GM23248 (cell line): ENCODE results near the gene XAF1. TPM values are rescaled to one million over a fixed set of nuclear protein-coding genes. Genes with fewer than 3 reads are reported as not detected.
"Not testable (repeated sequence)": the region's sequence is repeated elsewhere in the genome, so short reads cannot be mapped to it uniquely, and the experiment has no call there.

Experiments used
- DNase-seq: peaks from one replicate; pipeline ENCODE4 v3.0.0-alpha.2; 2015
- H2AFZ ChIP-seq: fragments of 200-600 bp; sonication (generic); 2 replicates; pipeline ENCODE4 v1.6.1; 2016; ENCODE audit warnings: antibody characterized with exemption
- H3F3A ChIP-seq: fragments of 200-600 bp; sonication (generic); 2 replicates; pipeline ENCODE4 v1.6.1; 2016; ENCODE audit warnings: mild to moderate bottlenecking, antibody characterized with exemption, mixed run types; ENCODE audit not compliant: insufficient read depth
- H3K27ac ChIP-seq: fragments of 200-600 bp; sonication (generic); 2 replicates; pipeline ENCODE4 v1.5.1; 2016; ENCODE audit warnings: mild to moderate bottlenecking
- H3K27me3 ChIP-seq: fragments of 200-600 bp; sonication (generic); replicated peaks from 2 replicates; pipeline ENCODE4 v1.6.1; 2016; ENCODE audit warnings: mild to moderate bottlenecking; ENCODE audit not compliant: insufficient read depth
- H3K36me3 ChIP-seq: fragments of 200-600 bp; sonication (generic); 2 replicates; pipeline ENCODE4 v1.6.1; 2016; ENCODE audit warnings: low read depth, mild to moderate bottlenecking
- H3K4me1 ChIP-seq: fragments of 200-600 bp; sonication (generic); 2 replicates; pipeline ENCODE4 v1.6.1; 2016; ENCODE audit warnings: mild to moderate bottlenecking; ENCODE audit not compliant: insufficient read depth
- H3K4me2 ChIP-seq: fragments of 200-600 bp; sonication (generic); one replicate; pipeline ENCODE4 v1.6.1; 2016; ENCODE audit warnings: mild to moderate bottlenecking; ENCODE audit not compliant: unreplicated experiment
- H3K4me3 ChIP-seq: fragments of 200-600 bp; sonication (generic); 2 replicates; pipeline ENCODE4 v1.5.1; 2016; ENCODE audit warnings: mild to moderate bottlenecking
- H3K79me2 ChIP-seq: fragments of 200-600 bp; sonication (generic); 2 replicates; pipeline ENCODE4 v1.6.1; 2016; ENCODE audit warnings: mild to moderate bottlenecking; ENCODE audit not compliant: insufficient read depth
- H3K9ac ChIP-seq: fragments of 200-600 bp; sonication (generic); 2 replicates; pipeline ENCODE4 v1.6.1; 2016; ENCODE audit warnings: mild to moderate bottlenecking
- H3K9me2 ChIP-seq: fragments of 200-600 bp; sonication (generic); 2 replicates; pipeline ENCODE4 v1.6.1; 2016; ENCODE audit warnings: mixed run types, mild to moderate bottlenecking, moderate library complexity; ENCODE audit not compliant: insufficient read depth
- H3K9me3 ChIP-seq: fragments of 200-600 bp; sonication (generic); one replicate; pipeline ENCODE4 v1.6.1; 2017; ENCODE audit warnings: low read depth
- H4K20me1 ChIP-seq: fragments of 200-600 bp; sonication (generic); 2 replicates; pipeline ENCODE4 v1.6.0; 2016; ENCODE audit not compliant: insufficient read depth
- EZH2 ChIP-seq: fragments of 200-600 bp; sonication (generic); IDR thresholded peaks from 2 replicates; pipeline ENCODE4 v1.6.1; 2018; ENCODE audit warnings: antibody characterized with exemption, mild to moderate bottlenecking; ENCODE audit not compliant: insufficient read depth, poor library complexity, severe bottlenecking
- EZH2phosphoT487 ChIP-seq: fragments of 200-600 bp; sonication (generic); IDR thresholded peaks from 2 replicates; pipeline ENCODE4 v1.6.1; 2018; ENCODE audit warnings: antibody characterized with exemption, moderate library complexity, mild to moderate bottlenecking, low read depth; ENCODE audit not compliant: insufficient read depth
- WGBS, 2 experiments: methylation state at CpG; one replicate each; pipeline ENCODE4 v1.1.6; 2015 to 2017; ENCODE audit warnings: low lambda C conversion rate in 2 of 2, low coverage in 1 of 2; ENCODE audit errors: missing lambda C conversion rate in 2 of 2; 5-methylcytosine and 5-hydroxymethylcytosine counted together
- in situ Hi-C: fragments of 300-500 bp; cut with MboI; formaldehyde crosslinking; loops from 2 replicates; pipeline ENCODE4 v1.15.0; 2020
- polyA plus RNA-seq: library from polyadenylated mRNA; unstranded; fragments of >200 nt; fragmentation: Nextera tagmentation; extraction: Ambion mirVana; gene quantifications from 2 replicates; pipeline ENCODE4 v1.2.1, GENCODE V29; 2016
- total RNA-seq: library from RNA; depleted of rRNA; stranded (reverse); fragments of >200 nt; shearing (Covaris generic); gene quantifications from 2 replicates; pipeline ENCODE4 v1.2.3, GENCODE V29; 2014

Gene XAF1
- total and polyA plus RNA-seq, 2 experiments from 2014 or later, result 21.5 to 22.0 TPM

- Histone ChIP-seq H3K27ac (no peak overlapping the region), H3K4me1 (no peaks in the 10 kb centered on the region), H2AFZ (no peak overlapping the region), H3K9me3 (no peaks in the 10 kb centered on the region), H3K9me2 (no peaks in the 10 kb centered on the region), H4K20me1 (no peaks in the 10 kb centered on the region), H3K4me3 (no peak overlapping the region), H3F3A (no peaks in the 10 kb centered on the region), H3K79me2 (no peaks in the 10 kb centered on the region), H3K27me3 (peaks cover 48% of the 10 kb centered on the region), H3K9ac (no peak overlapping the region), H3K4me2 (no peak overlapping the region), H3K36me3 (no peaks in the 10 kb centered on the region)
- DNase-seq, result no peak
- in situ Hi-C loops, result no loop called here
- TF ChIP-seq EZH2 (no peak), EZH2phosphoT487 (no peak)
- 60 to 74% methylated on average over 2 of the region's 2 CpGs for WGBS, 2 experiments
These were observed 39.1 kb upstream of the XAF1 start for GRCh38 chr17:6716736-6717135.

GRCh38 chr17:6721744-6722143 is 34.1 kb upstream of the XAF1 start:
- Histone ChIP-seq H3K79me2 (no peaks in the 10 kb centered on the region), H3K9me3 (no peaks in the 10 kb centered on the region), H3K27ac (no peak overlapping the region), H3F3A (no peaks in the 10 kb centered on the region), H3K9ac (no peak overlapping the region), H3K9me2 (no peaks in the 10 kb centered on the region), H3K4me1 (no peaks in the 10 kb centered on the region), H4K20me1 (no peaks in the 10 kb centered on the region), H2AFZ (no peak overlapping the region), H3K4me2 (no peak overlapping the region), H3K27me3 (peaks cover 29% of the 10 kb centered on the region), H3K4me3 (no peak overlapping the region), H3K36me3 (no peaks in the 10 kb centered on the region)
- no peak for TF ChIP-seq EZH2phosphoT487
- no peak for TF ChIP-seq EZH2
- WGBS, 2 experiments, result 43 to 45% methylated on average over 5 of the region's 5 CpGs
- DNase-seq, result no peak
- in situ Hi-C loops, result no loop called here

- Histone ChIP-seq H3K4me2 (no peak overlapping the region), H3K9me3 (no peaks in the 10 kb centered on the region), H3K36me3 (no peaks in the 10 kb centered on the region), H3K79me2 (no peaks in the 10 kb centered on the region), H3K27me3 (peaks cover 33% of the 10 kb centered on the region), H3K4me3 (no peak overlapping the region), H4K20me1 (no peaks in the 10 kb centered on the region), H3K9ac (no peak overlapping the region), H3K9me2 (no peaks in the 10 kb centered on the region), H3F3A (no peaks in the 10 kb centered on the region), H2AFZ (no peak overlapping the region), H3K27ac (no peak overlapping the region), H3K4me1 (no peaks in the 10 kb centered on the region)
- TF ChIP-seq EZH2phosphoT487 (no peak), EZH2 (no peak)
- in situ Hi-C loops, result no loop called here
- 49 to 52% methylated on average over 5 of the region's 5 CpGs for WGBS, 2 experiments
- DNase-seq, result no peak
These were observed 31.8 kb upstream of the XAF1 start for GRCh38 chr17:6724009-6724408.

GRCh38 chr17:6729531-6729930 is 26.3 kb upstream of the XAF1 start:
- no peak overlapping the region for H2AFZ ChIP-seq
- H3K79me2 ChIP-seq, result no peaks in the 10 kb centered on the region
- TF ChIP-seq EZH2 (no peak), EZH2phosphoT487 (no peak)
- H3K36me3 ChIP-seq, result no peaks in the 10 kb centered on the region
- no peak overlapping the region for H3K4me3 ChIP-seq
- WGBS, 2 experiments, result 39 to 47% methylated on average over 4 of the region's 4 CpGs
- H3K4me2 ChIP-seq, result no peak overlapping the region
- no peak overlapping the region for H3K9ac ChIP-seq
- H3K9me2 ChIP-seq, result no peaks in the 10 kb centered on the region
- H4K20me1 ChIP-seq, result no peaks in the 10 kb centered on the region
- H3F3A ChIP-seq, result no peaks in the 10 kb centered on the region
- H3K9me3 ChIP-seq, result peaks cover 3% of the 10 kb centered on the region
- no peaks in the 10 kb centered on the region for H3K4me1 ChIP-seq
- in situ Hi-C loops, result no loop called here
- DNase-seq, result no peak
- H3K27me3 ChIP-seq, result peaks cover 26% of the 10 kb centered on the region
- H3K27ac ChIP-seq, result no peak overlapping the region

GRCh38 chr17:6746665-6747064 is 9.2 kb upstream of the XAF1 start:
- H2AFZ ChIP-seq, H3K9ac ChIP-seq, in situ Hi-C loops, H3F3A ChIP-seq, H3K4me3 ChIP-seq, H3K79me2 ChIP-seq, H3K36me3 ChIP-seq, H3K27ac ChIP-seq, H3K27me3 ChIP-seq, DNase-seq, H3K4me2 ChIP-seq, H3K9me2 ChIP-seq, H3K4me1 ChIP-seq, H3K9me3 ChIP-seq, H4K20me1 ChIP-seq: not testable (repeated sequence)
- WGBS, 2 experiments, result 61 to 69% methylated on average over 6 of the region's 6 CpGs
